ENCODE data around the gene EPHA1.
"Not testable (repeated sequence)": the region's sequence is repeated elsewhere in the genome, so short reads cannot be mapped to it uniquely, and the experiment has no call there.

EPHA1 gene

GRCh38 chr7:143395187-143396149, 13.2 kb downstream of the EPHA1 start:
- no peak for DNase-seq (ENCODE audit: low spot score)
- in situ Hi-C loops (cut with MboI; ENCODE audit: low sequenced_read_pairs, unreplicated experiment), result no loop called here
- no peak for TF ChIP-seq CTCF (IDR thresholded peaks at IDR 0.05; ENCODE audit: borderline replicate concordance, control extremely low read depth, extremely low read depth, insufficient read depth, missing control alignments)

GRCh38 chr7:143394777-143395176, 13.9 kb downstream of the EPHA1 start:
- DNase-seq (ENCODE audit: low spot score), result no peak
- no peak for TF ChIP-seq CTCF (IDR thresholded peaks at IDR 0.05; ENCODE audit: borderline replicate concordance, control extremely low read depth, extremely low read depth, insufficient read depth, missing control alignments)
- in situ Hi-C loops (cut with MboI; ENCODE audit: low sequenced_read_pairs, unreplicated experiment), result no loop called here

GRCh38 chr7:143394068-143394467, 14.6 kb downstream of the EPHA1 start:
- in situ Hi-C loops (cut with MboI; ENCODE audit: low sequenced_read_pairs, unreplicated experiment), result no loop called here
- DNase-seq (ENCODE audit: low spot score), result no peak
- no peak for TF ChIP-seq CTCF (IDR thresholded peaks at IDR 0.05; ENCODE audit: borderline replicate concordance, control extremely low read depth, extremely low read depth, insufficient read depth, missing control alignments)

GRCh38 chr7:143393267-143394041, 15.2 kb downstream of the EPHA1 start:
- no peak for DNase-seq (ENCODE audit: low spot score)
- TF ChIP-seq CTCF (IDR thresholded peaks at IDR 0.05; ENCODE audit: borderline replicate concordance, control extremely low read depth, extremely low read depth, insufficient read depth, missing control alignments), result no peak
- in situ Hi-C loops (cut with MboI; ENCODE audit: low sequenced_read_pairs, unreplicated experiment), result no loop called here

- no peak for DNase-seq (ENCODE audit: low spot score)
- TF ChIP-seq CTCF (IDR thresholded peaks at IDR 0.05; ENCODE audit: borderline replicate concordance, control extremely low read depth, extremely low read depth, insufficient read depth, missing control alignments), result no peak
- in situ Hi-C loops (cut with MboI; ENCODE audit: low sequenced_read_pairs, unreplicated experiment), result no loop called here
Measured at GRCh38 chr7:143392875-143393266, 15.8 kb downstream of the EPHA1 start.

- in situ Hi-C loops (cut with MboI; ENCODE audit: low sequenced_read_pairs, unreplicated experiment); DNase-seq (ENCODE audit: low spot score): not testable (repeated sequence)
Measured at GRCh38 chr7:143392427-143392826, 16.2 kb downstream of the EPHA1 start.

Measured in GM13976 (cell line).